SH-SY5Y (cell line): ENCODE results near the gene SCTR.

Source experiments
- GATA2 ChIP-seq: IDR thresholded peaks from 2 replicates; pipeline ENCODE4 v1.6.1; 2011; ENCODE audit warnings: mild to moderate bottlenecking, low read depth, low read length
- GATA3 ChIP-seq: IDR thresholded peaks from 2 replicates; pipeline ENCODE4 v1.6.1; 2011; ENCODE audit warnings: low read depth, mild to moderate bottlenecking, low read length, moderate library complexity

DNA sequence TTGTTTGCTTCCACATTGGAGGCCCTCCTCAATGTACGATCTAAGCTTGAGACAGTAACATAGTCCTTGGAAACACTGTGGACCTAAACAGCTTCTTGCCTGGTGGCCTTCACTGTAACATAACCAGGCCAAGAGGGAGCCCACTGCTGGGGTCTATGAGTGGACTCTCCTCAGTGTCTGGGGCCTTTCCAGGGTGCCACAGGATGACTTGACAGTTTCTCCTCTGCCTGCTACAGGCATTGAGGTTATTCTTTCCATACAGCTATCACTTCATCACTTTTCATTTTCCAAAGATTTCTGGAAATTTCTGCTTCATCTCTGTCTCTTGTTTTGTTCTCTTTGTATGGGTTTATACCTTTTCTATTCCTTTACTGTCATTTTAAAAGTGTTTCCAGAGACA lies 11.3 kb downstream of the SCTR start:
- TF ChIP-seq GATA2, result no peak
- TF ChIP-seq GATA3, result no peak
